Epithelial cell of prostate (primary cell): ENCODE measurements around the gene RALB.

Experiments used
- DNase-seq: peaks from one replicate; pipeline ENCODE4 v3.0.0-alpha.2; 2011; ENCODE audit warnings: low read depth, low spot score
- H3K27ac ChIP-seq: fragments of 450-650 bp; 2 replicates; pipeline ENCODE4 v1.5.1; 2017; ENCODE audit warnings: mild to moderate bottlenecking

The RALB gene

DNA sequence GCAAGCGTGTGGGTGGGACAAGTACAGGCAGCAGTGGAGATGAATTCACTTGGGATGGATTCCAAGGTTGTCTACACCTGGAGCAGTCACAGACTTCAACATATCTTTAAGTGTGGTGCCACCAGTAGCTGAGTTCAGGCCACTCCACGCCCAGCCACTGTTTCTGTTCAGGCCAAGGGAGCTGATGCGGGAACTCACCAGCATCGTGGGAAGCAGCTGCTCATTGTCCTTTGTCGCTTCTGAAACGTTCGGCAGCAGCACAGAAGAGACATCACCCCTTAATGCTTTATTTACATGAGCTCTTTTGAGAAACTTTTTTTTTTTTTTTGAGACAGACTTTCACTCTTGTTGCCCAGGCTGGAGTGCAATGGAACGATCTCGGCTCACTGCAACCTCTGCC is 73.4 kb downstream of the RALB start:
- no peak overlapping the region for H3K27ac ChIP-seq
- DNase-seq, result no peak

DNA sequence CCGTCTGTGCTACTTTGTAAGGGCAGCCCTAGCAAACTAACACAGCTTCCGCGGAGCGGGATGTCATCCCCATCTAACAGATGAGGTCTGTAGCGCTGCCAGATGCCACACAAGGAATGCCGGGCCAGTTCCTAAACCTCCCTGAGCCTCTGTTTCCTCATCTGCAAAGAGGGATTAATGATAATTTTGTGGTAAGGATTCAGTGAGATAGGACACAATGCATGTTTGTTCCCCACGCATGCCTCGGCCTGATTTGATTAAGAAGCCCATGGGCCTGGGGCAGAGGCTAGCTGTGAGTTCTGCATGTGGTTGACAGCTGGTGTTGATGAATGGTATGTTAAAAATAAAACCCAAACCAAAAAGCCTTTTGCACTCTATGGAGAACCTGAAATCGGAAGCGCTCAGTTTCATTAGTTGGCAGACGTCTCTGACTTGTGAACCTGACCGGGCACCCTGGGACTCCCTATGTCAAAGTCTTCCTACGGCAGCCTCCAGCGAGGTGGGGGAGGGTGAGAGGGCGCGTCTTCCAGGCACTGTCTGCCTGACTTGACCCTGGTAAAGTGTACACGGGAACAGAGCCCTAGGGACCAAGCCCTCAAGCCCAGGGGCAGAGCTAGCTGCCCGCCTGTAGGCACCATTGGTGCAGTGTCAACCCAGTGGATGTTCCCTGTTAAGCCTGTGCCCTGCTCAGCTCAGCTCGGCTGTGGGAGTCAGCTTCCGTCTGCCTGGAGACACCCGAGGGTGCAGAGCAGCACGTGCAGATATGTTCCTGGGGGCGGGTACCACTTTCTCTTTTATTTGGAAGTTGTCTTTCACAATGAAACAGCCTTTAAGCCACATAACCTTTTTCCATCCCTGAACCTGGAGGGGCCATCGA is 78.5 kb downstream of the RALB start:
- no peak overlapping the region for H3K27ac ChIP-seq

DNA sequence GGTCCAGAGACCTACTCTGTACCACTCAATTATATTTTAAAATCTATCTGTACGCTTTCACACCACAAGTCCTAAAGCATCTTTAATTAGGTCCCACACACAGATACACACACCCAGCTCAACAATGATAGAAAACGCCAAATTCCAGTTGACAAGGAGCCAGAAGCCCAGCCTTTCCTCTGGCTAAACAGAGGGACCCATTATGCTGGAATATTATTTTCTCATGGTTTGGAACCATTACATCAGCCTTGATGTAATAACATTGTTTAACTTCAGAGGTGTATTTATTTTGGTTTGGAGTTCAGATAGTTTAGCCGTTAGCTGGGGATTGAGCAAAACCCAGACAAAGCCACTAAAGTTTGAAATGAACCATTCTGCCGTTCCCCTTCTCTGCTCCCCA is 79.3 kb downstream of the RALB start:
- no peak for DNase-seq
- H3K27ac ChIP-seq, result no peak overlapping the region

More for the DNA sequence above, 78.5 kb downstream of the RALB start:
- no peak for DNase-seq

GRCh38 chr2:120332384-120332783 is 79.7 kb downstream of the RALB start:
- no peak for DNase-seq
- H3K27ac ChIP-seq, result no peak overlapping the region

DNA sequence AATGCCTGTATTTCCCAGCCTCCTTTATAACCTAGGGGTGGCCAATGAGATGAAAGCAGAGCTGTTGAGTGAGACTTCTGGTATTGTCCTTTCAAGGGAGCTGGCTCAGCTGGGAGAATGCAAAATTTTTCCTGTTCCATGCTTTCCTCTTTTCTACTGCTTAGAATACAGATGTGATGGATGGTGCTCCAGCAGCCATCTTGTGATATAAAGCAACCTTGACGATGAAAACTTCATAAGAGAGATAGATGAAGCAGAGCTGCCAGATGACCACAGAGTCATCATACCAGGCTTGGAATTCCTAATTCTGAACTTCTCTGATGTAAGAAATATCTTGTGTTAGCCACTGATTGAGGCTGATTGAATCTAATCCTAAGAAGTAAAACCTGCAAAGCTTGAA is 81.4 kb downstream of the RALB start:
- DNase-seq, result no peak
- no peak overlapping the region for H3K27ac ChIP-seq

DNA sequence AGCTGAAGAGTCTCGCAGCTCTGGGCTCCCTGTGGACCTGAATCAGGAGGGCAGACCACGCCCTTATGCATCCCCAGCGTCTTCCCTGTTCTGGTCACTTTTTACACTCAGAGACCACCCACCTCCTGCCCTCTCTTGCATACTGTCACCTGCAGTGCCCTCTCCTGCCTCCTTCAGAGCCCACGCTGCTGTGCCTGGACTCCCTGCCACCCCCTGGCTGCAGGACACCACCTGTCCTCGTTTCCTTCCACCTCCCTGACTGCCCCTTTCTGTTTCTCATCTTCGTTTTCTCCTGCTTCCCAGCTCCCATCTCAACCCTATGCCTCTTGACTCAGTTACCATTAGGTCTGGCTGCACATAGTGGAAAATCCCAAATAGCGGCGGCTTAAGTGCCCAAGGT is 84.1 kb downstream of the RALB start:
- H3K27ac ChIP-seq, result no peak overlapping the region
- DNase-seq, result no peak

- no peak overlapping the region for H3K27ac ChIP-seq
- DNase-seq, result no peak
Observed at GRCh38 chr2:120338015-120338414, 85.4 kb downstream of the RALB start.

- no peak for DNase-seq
- H3K27ac ChIP-seq, result no peak overlapping the region
Observed at GRCh38 chr2:120341977-120342376, 89.3 kb downstream of the RALB start.

DNA sequence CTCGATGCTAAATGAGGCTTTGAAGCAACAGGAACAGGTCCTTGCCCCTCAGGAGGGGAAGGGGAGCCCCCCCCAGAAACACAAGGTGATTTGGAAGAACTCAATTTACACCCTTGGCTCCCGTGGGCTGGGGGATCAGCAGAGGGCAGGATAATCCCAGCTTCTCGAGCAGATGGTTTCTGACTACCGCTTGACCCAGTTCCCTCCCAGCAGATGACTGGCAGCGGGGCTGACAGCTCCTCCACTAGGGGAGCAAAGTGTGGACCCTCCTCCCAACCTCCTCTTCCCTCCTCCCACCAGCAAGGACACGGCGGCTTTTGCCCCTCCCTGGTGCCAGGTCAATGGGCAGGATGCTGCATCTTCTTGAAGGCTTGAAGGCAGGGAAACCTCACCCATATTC is 89.8 kb downstream of the RALB start:
- no peak for DNase-seq
- H3K27ac ChIP-seq, result no peak overlapping the region

DNA sequence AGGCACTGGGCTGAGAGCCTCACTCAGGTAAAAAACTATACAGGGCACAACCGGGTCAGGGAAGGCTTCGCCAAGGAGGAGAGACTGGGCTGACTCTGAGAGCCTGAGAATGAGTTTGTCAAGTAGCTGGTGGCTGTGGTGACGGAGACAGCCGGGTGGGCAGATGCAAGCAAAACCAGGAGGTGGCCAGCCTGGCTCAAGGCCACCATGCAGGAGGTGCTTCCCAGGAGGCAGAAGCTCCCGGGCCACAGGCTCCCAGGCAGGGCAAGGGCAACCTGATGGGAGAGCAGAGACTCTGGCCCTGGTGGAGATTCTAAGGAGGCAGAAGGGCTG is 90.4 kb downstream of the RALB start:
- no peak overlapping the region for H3K27ac ChIP-seq
- DNase-seq, result no peak

GRCh38 chr2:120343433-120344105 is 90.9 kb downstream of the RALB start:
- no peak for DNase-seq
- H3K27ac ChIP-seq, result no peak overlapping the region
